ENCODE data around the gene DDX1.
"Not testable (repeated sequence)": the region's sequence is repeated elsewhere in the genome, so short reads cannot be mapped to it uniquely, and the experiment has no call there.

The DDX1 gene

GRCh38 chr2:15591692-15592463, at the start of gene DDX1:
Gene DDX1, plus strand, starts transcription at chr2:15591868. Its CDS starts 66 bp downstream, at chr2:15591934.
- FAIRE-seq = peak; percentile 4

- not testable (repeated sequence) for FAIRE-seq
Observed at GRCh38 chr2:15542269-15542668, 49.4 kb upstream of the DDX1 start.

- no peak for FAIRE-seq
Observed at GRCh38 chr2:15543053-15543452, 48.6 kb upstream of the DDX1 start.

GRCh38 chr2:15543541-15543940, 48.1 kb upstream of the DDX1 start:
- FAIRE-seq = no peak

- FAIRE-seq = no peak
Observed at GRCh38 chr2:15544227-15544626, 47.4 kb upstream of the DDX1 start.

GRCh38 chr2:15546297-15547098, 45.2 kb upstream of the DDX1 start:
- no peak for FAIRE-seq

GRCh38 chr2:15547115-15547876, 44.4 kb upstream of the DDX1 start:
- no peak for FAIRE-seq

- no peak for FAIRE-seq
Observed at GRCh38 chr2:15548974-15549373, 42.7 kb upstream of the DDX1 start.

- no peak for FAIRE-seq
Observed at GRCh38 chr2:15553519-15553918, 38.1 kb upstream of the DDX1 start.

GRCh38 chr2:15553951-15554350, 37.7 kb upstream of the DDX1 start:
- FAIRE-seq = no peak

GRCh38 chr2:15554525-15555218, 37.0 kb upstream of the DDX1 start:
- FAIRE-seq = no peak

GRCh38 chr2:15555760-15556193, 35.9 kb upstream of the DDX1 start:
- FAIRE-seq = no peak

- peak; percentile 4 for FAIRE-seq
Observed at GRCh38 chr2:15556311-15556930, 35.2 kb upstream of the DDX1 start.

GRCh38 chr2:15557887-15558311, 33.8 kb upstream of the DDX1 start:
- FAIRE-seq = no peak

GRCh38 chr2:15559379-15560139, 32.1 kb upstream of the DDX1 start:
- no peak for FAIRE-seq

GRCh38 chr2:15560140-15560987, 31.3 kb upstream of the DDX1 start:
- no peak for FAIRE-seq

- FAIRE-seq = peak; percentile 31
Observed at GRCh38 chr2:15560988-15561573, 30.6 kb upstream of the DDX1 start, which contains the start of gene NBAS. Gene NBAS, minus strand, starts transcription at chr2:15561334. Its CDS starts 30 bp downstream, at chr2:15561304.

- peak; percentile 63 for FAIRE-seq
Observed at GRCh38 chr2:15561574-15562344, 29.9 kb upstream of the DDX1 start.
